Neural cell (in vitro differentiated cells): ENCODE results near the gene PTTG1IP. TPM values are rescaled to one million over a fixed set of nuclear protein-coding genes. Genes with fewer than 3 reads are reported as not detected.

Source experiments
- H2AFZ ChIP-seq: fragments of 200-600, 300-800 bp; sonication (generic), shearing (Covaris generic); 2 replicates; pipeline ENCODE4 v1.6.0; 2014; ENCODE audit warnings: low read depth, mild to moderate bottlenecking, antibody characterized with exemption, low read length, moderate library complexity
- H3F3A ChIP-seq: fragments of 200-600 bp; shearing (Covaris generic); 2 replicates; pipeline ENCODE4 v1.6.1; 2016; ENCODE audit warnings: mild to moderate bottlenecking, moderate library complexity, mixed read lengths, antibody characterized with exemption, low read length; ENCODE audit not compliant: insufficient read depth, poor library complexity, severe bottlenecking
- H3K27ac ChIP-seq: fragments of 200-600, 300-800 bp; sonication (generic), shearing (Covaris generic); 2 replicates; pipeline ENCODE4 v1.5.1; 2014; ENCODE audit warnings: mild to moderate bottlenecking, low read length, moderate library complexity
- H3K27me3 ChIP-seq: fragments of 300-800, 200-600 bp; sonication (generic), shearing (Covaris generic); 2 replicates; pipeline ENCODE4 v1.6.0; 2014; ENCODE audit warnings: mild to moderate bottlenecking, low read depth, low read length, moderate library complexity; ENCODE audit not compliant: insufficient read depth
- H3K36me3 ChIP-seq: fragments of 300-800, 200-600 bp; sonication (generic), shearing (Covaris generic); 2 replicates; pipeline ENCODE4 v1.5.1; 2014; ENCODE audit warnings: mild to moderate bottlenecking, antibody characterized with exemption, low read length, moderate library complexity; ENCODE audit not compliant: insufficient read depth
- H3K4me2 ChIP-seq: fragments of 300-800, 200-600 bp; sonication (generic), shearing (Covaris generic); 2 replicates; pipeline ENCODE4 v1.6.0; 2014; ENCODE audit warnings: mild to moderate bottlenecking, low read length
- H3K4me3 ChIP-seq: fragments of 300-800, 200-600 bp; sonication (generic), shearing (Covaris generic); 2 replicates; pipeline ENCODE4 v1.5.1; 2014; ENCODE audit warnings: mild to moderate bottlenecking, low read length, moderate library complexity
- H3K79me2 ChIP-seq: fragments of 200-600 bp; shearing (Covaris generic); replicated peaks from 2 replicates; pipeline ENCODE4 v1.6.0; 2014; ENCODE audit warnings: mild to moderate bottlenecking, low read length, moderate library complexity; ENCODE audit not compliant: insufficient read depth
- H3K9ac ChIP-seq: fragments of 300-800, 200-600 bp; sonication (generic), shearing (Covaris generic); 2 replicates; pipeline ENCODE4 v1.6.1; 2016; ENCODE audit warnings: mild to moderate bottlenecking, low read length, mixed read lengths
- H3K9me2 ChIP-seq: fragments of 200-600 bp; shearing (Covaris generic); 2 replicates; pipeline ENCODE4 v1.6.1; 2016; ENCODE audit warnings: mild to moderate bottlenecking, low read length, mixed read lengths; ENCODE audit not compliant: insufficient read depth
- H3K9me3 ChIP-seq: fragments of 200-600, 300-800 bp; sonication (generic), shearing (Covaris generic); 2 replicates; pipeline ENCODE4 v1.6.1; 2016; ENCODE audit warnings: mild to moderate bottlenecking, mixed run types, low read length, moderate library complexity, mixed read lengths
- H4K20me1 ChIP-seq: fragments of 200-600 bp; shearing (Covaris generic); 2 replicates; pipeline ENCODE4 v1.6.1; 2016; ENCODE audit warnings: mild to moderate bottlenecking, mixed run types; ENCODE audit not compliant: insufficient read depth
- CTCF ChIP-seq: fragments of 450-650 bp; IDR thresholded peaks from 2 replicates; pipeline ENCODE4 v1.5.1; 2014; ENCODE audit warnings: antibody characterized with exemption, mild to moderate bottlenecking, moderate library complexity; ENCODE audit not compliant: poor library complexity, severe bottlenecking
- EP300 ChIP-seq: fragments of 450-650 bp; conservative IDR thresholded peaks from 2 replicates; pipeline ENCODE4 v1.6.1; 2014; ENCODE audit warnings: antibody characterized with exemption, mild to moderate bottlenecking, moderate library complexity; ENCODE audit not compliant: poor library complexity, severe bottlenecking
- EZH2 ChIP-seq: fragments of 200-600, 300-800 bp; shearing (Covaris generic), sonication (generic); IDR thresholded peaks from 2 replicates; pipeline ENCODE4 v1.6.1; 2014; ENCODE audit warnings: antibody characterized with exemption, low read length, borderline replicate concordance, mild to moderate bottlenecking; ENCODE audit not compliant: insufficient read depth, poor library complexity, severe bottlenecking
- MXI1 ChIP-seq: fragments of 450-650 bp; conservative IDR thresholded peaks from 2 replicates; pipeline ENCODE4 v1.6.1; 2014; ENCODE audit warnings: antibody characterized with exemption, mild to moderate bottlenecking; ENCODE audit not compliant: poor library complexity, severe bottlenecking
- POLR2AphosphoS5 ChIP-seq: IDR thresholded peaks from 2 replicates; pipeline ENCODE4 v1.6.1; 2012
- RAD21 ChIP-seq: fragments of 450-650 bp; conservative IDR thresholded peaks from 2 replicates; pipeline ENCODE4 v1.6.1; 2014; ENCODE audit warnings: antibody characterized with exemption, mild to moderate bottlenecking, moderate library complexity
- REST ChIP-seq: IDR thresholded peaks from 2 replicates; pipeline ENCODE4 v1.6.1; 2012; ENCODE audit warnings: borderline replicate concordance
- SMC3 ChIP-seq: fragments of 450-650 bp; conservative IDR thresholded peaks from 2 replicates; pipeline ENCODE4 v1.6.1; 2014; ENCODE audit warnings: antibody characterized with exemption, mild to moderate bottlenecking, moderate library complexity; ENCODE audit not compliant: poor library complexity
- TAF1 ChIP-seq: IDR thresholded peaks from 2 replicates; pipeline ENCODE4 v1.6.1; 2012; ENCODE audit warnings: low read depth
- polyA plus RNA-seq: library from polyadenylated mRNA; depleted of rRNA; stranded (reverse); fragments of >200 nt; gene quantifications from 2 replicates; pipeline ENCODE4 v1.2.3, GENCODE V29; 2014

The PTTG1IP gene
- polyA plus RNA-seq, 1 donor from 2014 or later = 152 TPM

- no peaks in the 10 kb centered on the region for H3F3A ChIP-seq
- H3K79me2 ChIP-seq = peaks cover 25% of the 10 kb centered on the region
- peaks cover 6% of the 10 kb centered on the region for H3K36me3 ChIP-seq
- H3K4me3 ChIP-seq = no peak overlapping the region
- no peak overlapping the region for H3K27ac ChIP-seq
- H3K9me2 ChIP-seq = no peaks in the 10 kb centered on the region
- H2AFZ ChIP-seq = no peak overlapping the region
- H3K4me2 ChIP-seq = no peak overlapping the region
- H3K9ac ChIP-seq = no peak overlapping the region
- H3K27me3 ChIP-seq = no peaks in the 10 kb centered on the region
- H3K9me3 ChIP-seq = no peaks in the 10 kb centered on the region
- TF ChIP-seq EZH2 = no peak
- TF ChIP-seq CTCF = no peak
- TF ChIP-seq SMC3 = no peak
- no peaks in the 10 kb centered on the region for H4K20me1 ChIP-seq
Measured at GRCh38 chr21:44803651-44804050, 69.8 kb downstream of the PTTG1IP start.

- Histone ChIP-seq H3K4me3 (peak overlapping the region; percentile 87), H3K27ac (no peak overlapping the region), H3F3A (no peaks in the 10 kb centered on the region), H3K9me3 (no peaks in the 10 kb centered on the region), H3K36me3 (peaks cover 6% of the 10 kb centered on the region), H3K9me2 (no peaks in the 10 kb centered on the region), H4K20me1 (no peaks in the 10 kb centered on the region), H2AFZ (no peak overlapping the region), H3K9ac (peak overlapping the region; percentile 77), H3K79me2 (peaks cover 27% of the 10 kb centered on the region), H3K4me2 (peak overlapping the region; percentile 75), H3K27me3 (no peaks in the 10 kb centered on the region)
- TF ChIP-seq REST (no peak), SMC3 (no peak), EP300 (no peak), RAD21 (no peak), EZH2 (no peak), MXI1 (no peak), CTCF (no peak), POLR2AphosphoS5 (no peak), TAF1 (no peak)
Measured at GRCh38 chr21:44802396-44803153, 70.9 kb downstream of the PTTG1IP start.
